Gastroesophageal sphincter (tissue), 3 donors: Measurements from ENCODE around the gene TREML4.

Experiments
- CTCF ChIP-seq, 4 experiments: fragments of 200-600 bp in 2 of 4; fragments of 450-650 bp in 2 of 4; sonication (generic) in 1 of 4; IDR thresholded peaks; one replicate each; pipeline ENCODE4 v1.5.1; 2017 to 2019; ENCODE audit warnings: antibody characterized with exemption in 4 of 4, mild to moderate bottlenecking in 2 of 4, moderate library complexity in 2 of 4
- EP300 ChIP-seq: sonication (generic); formaldehyde crosslinking; IDR thresholded peaks from one replicate; pipeline ENCODE4 v1.6.1; 2017; ENCODE audit warnings: antibody characterized with exemption, mild to moderate bottlenecking
- POLR2A ChIP-seq, 2 donors: fragments of 450-650 bp; IDR thresholded peaks; one replicate each; pipeline ENCODE4 v1.6.1; 2017; ENCODE audit warnings: antibody characterized with exemption in 2 of 2, mild to moderate bottlenecking in 2 of 2, moderate library complexity in 1 of 2
- POLR2AphosphoS5 ChIP-seq: sonication (generic); formaldehyde crosslinking; IDR thresholded peaks from one replicate; pipeline ENCODE4 v1.6.1; 2017; ENCODE audit warnings: antibody characterized with exemption

- TF ChIP-seq CTCF (IDR thresholded peaks at IDR 0.05) (no peak), POLR2AphosphoS5 (no peak), POLR2A (IDR thresholded peaks at IDR 0.05) (no peak), EP300 (no peak)
These were observed 5.6 kb upstream of the TREML4 start for GRCh38 chr6:41222513-41222912.
